ENCODE measurements around the gene GUCY2F.

The GUCY2F gene

GRCh38 chrX:109481986-109482385, at the start of gene GUCY2F:
Gene GUCY2F, minus strand, starts transcription at chrX:109482086. Its CDS starts 6,150 bp downstream, at chrX:109475936.
- no peak for DNase-seq (ENCODE audit: low read depth, low spot score)

- no peak for DNase-seq (ENCODE audit: low read depth, low spot score)
Measured at GRCh38 chrX:109519001-109519400, 37.1 kb upstream of the GUCY2F start.

- DNase-seq (ENCODE audit: low read depth, low spot score): no peak
Measured at GRCh38 chrX:109511113-109511512, 29.2 kb upstream of the GUCY2F start.

GRCh38 chrX:109508915-109509314, 27.0 kb upstream of the GUCY2F start:
- DNase-seq (ENCODE audit: low read depth, low spot score): no peak

GRCh38 chrX:109501176-109501575, 19.3 kb upstream of the GUCY2F start:
- no peak for DNase-seq (ENCODE audit: low read depth, low spot score)

- no peak for DNase-seq (ENCODE audit: low read depth, low spot score)
Measured at GRCh38 chrX:109498434-109498833, 16.5 kb upstream of the GUCY2F start.

GRCh38 chrX:109489174-109489573, 7.3 kb upstream of the GUCY2F start:
- no peak for DNase-seq (ENCODE audit: low read depth, low spot score)

GRCh38 chrX:109487640-109488039, 5.8 kb upstream of the GUCY2F start:
- DNase-seq (ENCODE audit: low read depth, low spot score): no peak

- no peak for DNase-seq (ENCODE audit: low read depth, low spot score)
Measured at GRCh38 chrX:109485470-109486340, 3.8 kb upstream of the GUCY2F start.

GRCh38 chrX:109484886-109485285, 3.0 kb upstream of the GUCY2F start:
- no peak for DNase-seq (ENCODE audit: low read depth, low spot score)

GRCh38 chrX:109475174-109475891, 6.6 kb downstream of the GUCY2F start:
- DNase-seq (ENCODE audit: low read depth, low spot score): no peak

GRCh38 chrX:109472939-109473735, 8.7 kb downstream of the GUCY2F start:
- DNase-seq (ENCODE audit: low read depth, low spot score): no peak

GRCh38 chrX:109464231-109464630, 17.7 kb downstream of the GUCY2F start:
- DNase-seq (ENCODE audit: low read depth, low spot score): no peak

- DNase-seq (ENCODE audit: low read depth, low spot score): no peak
Measured at GRCh38 chrX:109463784-109464183, 18.1 kb downstream of the GUCY2F start.

GRCh38 chrX:109448282-109448938, 33.5 kb downstream of the GUCY2F start:
- no peak for DNase-seq (ENCODE audit: low read depth, low spot score)

GRCh38 chrX:109441266-109441665, 40.6 kb downstream of the GUCY2F start:
- DNase-seq (ENCODE audit: low read depth, low spot score): no peak

- no peak for DNase-seq (ENCODE audit: low read depth, low spot score)
Measured at GRCh38 chrX:109440475-109440874, 41.4 kb downstream of the GUCY2F start.

- no peak for DNase-seq (ENCODE audit: low read depth, low spot score)
Measured at GRCh38 chrX:109409181-109409580, 72.7 kb downstream of the GUCY2F start.

- no peak for DNase-seq (ENCODE audit: low read depth, low spot score)
Measured at GRCh38 chrX:109403922-109404321, 78.0 kb downstream of the GUCY2F start.

- DNase-seq (ENCODE audit: low read depth, low spot score): no peak
Measured at GRCh38 chrX:109399831-109400230, 82.1 kb downstream of the GUCY2F start.

- no peak for DNase-seq (ENCODE audit: low read depth, low spot score)
Measured at GRCh38 chrX:109398833-109399232, 83.1 kb downstream of the GUCY2F start.

Data from iPS DF 19.7 (cell line).